NCI-H69 (cell line): ENCODE data around the gene P4HB.
A peak's percentile ranks its signal among the peaks of the same experiment; 100 is the strongest.

Experiments
- DNase-seq: peaks from one replicate; lab custom pipeline; 2025; lab: John Stamatoyannopoulos, UW

Gene P4HB

DNA sequence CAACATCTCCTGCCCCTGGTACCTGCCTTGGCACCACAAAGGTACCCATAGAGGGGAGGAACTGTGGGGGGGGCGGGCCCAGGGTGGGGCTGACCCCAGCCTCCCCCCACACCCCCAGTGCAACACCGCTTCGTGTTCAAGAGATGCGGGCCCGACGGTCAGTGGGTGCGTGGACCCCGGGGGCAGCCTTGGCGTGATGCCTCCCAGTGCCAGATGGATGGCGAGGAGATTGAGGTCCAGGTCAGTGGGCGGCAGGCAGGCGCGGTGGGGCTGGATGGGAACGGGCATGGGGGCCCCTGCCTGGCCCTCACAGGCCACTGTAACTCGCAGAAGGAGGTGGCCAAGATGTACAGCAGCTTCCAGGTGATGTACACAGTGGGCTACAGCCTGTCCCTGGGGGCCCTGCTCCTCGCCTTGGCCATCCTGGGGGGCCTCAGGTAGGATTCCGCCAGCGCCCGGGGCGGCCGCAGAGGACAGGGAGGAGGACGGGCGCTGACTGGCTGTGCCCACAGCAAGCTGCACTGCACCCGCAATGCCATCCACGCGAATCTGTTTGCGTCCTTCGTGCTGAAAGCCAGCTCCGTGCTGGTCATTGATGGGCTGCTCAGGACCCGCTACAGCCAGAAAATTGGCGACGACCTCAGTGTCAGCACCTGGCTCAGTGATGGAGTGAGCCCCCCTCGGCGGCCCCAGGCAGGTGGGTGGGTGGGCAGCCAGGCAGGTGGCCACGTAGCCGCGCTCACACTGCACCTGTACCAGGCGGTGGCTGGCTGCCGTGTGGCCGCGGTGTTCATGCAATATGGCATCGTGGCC is 49.2 kb downstream of the P4HB start:
- no peak for DNase-seq

DNA sequence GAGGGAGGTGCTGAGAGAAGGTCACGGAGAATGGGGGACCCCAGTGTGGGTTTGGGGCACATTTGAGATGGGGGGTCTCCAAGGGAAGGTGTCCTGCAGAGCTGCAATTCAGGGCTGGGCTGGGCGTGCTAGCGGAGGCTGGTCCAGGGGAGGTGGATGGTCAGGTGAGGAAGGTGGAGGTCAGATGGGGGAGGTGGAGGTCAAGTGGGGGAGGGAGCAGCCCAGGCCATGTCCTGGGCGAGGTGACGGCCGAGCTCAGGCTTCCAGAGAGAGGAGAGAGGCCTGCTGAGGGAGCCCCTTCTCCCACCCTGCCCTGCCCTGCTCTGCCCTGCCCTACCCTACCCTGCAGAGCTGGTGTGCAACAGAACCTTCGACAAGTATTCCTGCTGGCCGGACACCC is 49.9 kb downstream of the P4HB start:
- DNase-seq, result no peak

DNA sequence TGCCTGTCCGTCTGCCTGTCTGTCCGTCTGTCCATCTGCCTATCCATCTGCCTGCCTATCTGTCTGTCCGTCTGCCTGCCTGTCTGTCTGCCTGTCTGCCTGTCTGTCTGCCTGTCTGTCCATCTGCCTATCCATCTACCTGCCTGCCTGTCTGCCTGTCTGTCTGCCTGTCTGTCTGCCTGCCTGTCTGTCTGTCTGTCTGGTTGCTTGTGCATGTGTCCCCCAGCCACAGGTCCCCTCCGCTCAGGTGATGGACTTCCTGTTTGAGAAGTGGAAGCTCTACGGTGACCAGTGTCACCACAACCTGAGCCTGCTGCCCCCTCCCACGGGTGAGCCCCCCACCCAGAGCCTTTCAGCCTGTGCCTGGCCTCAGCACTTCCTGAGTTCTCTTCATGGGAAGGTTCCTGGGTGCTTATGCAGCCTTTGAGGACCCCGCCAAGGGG is 50.8 kb downstream of the P4HB start:
- no peak for DNase-seq

DNA sequence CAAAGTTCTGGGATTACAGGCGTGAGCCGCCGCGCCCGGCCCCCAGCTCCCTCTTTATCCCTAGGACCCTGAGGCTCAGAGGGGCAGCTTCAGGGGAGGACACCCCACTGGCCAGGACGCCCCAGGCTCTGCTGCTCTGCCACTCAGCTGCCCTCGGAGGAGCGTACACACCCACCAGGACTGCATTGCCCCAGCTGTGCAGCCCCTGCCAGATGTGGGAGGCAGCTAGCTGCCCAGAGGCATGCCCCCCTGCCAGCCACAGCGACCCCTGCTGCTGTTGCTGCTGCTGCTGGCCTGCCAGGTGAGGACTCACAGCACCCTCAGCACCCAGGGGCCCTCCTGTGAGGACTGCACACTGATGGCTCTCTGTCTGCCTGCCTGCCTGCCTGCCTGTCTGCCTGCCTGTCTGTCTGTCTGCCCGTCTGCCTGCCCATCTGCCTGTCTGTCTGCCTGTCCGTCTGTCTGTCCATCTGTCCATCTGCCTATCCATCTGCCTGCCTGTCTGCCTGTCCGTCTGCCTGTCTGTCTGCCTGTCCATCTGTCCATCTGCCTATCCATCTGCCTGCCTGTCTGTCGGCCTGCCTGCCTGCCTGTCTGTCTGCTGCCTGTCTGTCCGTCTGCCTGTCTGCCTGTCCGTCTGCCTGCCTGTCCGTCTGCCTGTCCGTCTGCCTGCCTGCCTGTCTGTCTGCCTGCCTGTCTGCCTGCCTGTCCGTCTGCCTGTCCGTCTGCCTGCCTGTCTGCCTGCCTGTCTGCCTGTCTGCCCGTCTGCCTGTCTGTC is 51.4 kb downstream of the P4HB start:
- DNase-seq, result peak; percentile 38

DNA sequence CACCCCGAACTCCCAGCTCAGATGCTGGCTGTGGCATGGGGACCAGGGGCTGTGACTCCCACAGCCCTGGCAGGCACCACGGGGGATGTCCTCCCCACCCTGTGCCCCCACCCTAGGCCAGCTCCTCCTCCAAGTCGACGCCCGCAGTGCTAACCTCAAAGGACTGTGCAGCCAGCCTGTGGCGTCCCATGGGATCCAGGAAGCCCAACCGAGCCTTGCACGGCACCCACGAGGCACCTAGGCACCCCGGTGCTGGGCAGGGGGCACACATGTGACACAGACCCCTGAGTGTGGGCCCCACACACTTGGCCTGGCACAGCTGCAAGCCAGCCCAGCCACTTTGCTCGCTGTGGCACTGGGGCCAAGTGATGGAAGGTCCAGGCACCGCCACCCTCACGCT is 52.5 kb downstream of the P4HB start:
- peak; percentile 26 for DNase-seq

DNA sequence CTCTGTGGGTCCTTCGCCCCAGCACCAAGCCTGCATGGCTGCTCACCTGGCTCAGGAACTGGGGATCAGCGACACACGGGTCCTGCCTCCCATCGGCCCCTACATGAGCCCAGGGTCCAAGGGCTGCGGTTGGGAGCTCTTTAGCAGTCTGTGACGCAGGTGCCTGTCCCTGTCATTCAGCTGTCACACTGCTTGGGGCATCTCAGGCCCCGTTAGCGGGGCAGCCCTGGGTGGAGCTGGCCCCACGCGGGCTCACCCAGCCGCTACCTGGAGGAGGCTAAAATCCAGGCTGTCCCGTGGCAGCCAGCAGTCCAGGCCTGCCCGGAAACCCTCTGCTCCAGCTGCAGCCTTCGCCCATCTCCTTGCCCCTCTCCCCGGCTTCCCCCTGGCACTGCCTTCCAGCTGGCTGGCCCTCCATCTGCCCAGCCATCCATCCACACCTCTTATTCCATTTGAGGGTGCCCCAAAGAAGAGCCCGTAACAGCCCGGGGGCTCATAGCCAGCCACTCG is 53.1 kb downstream of the P4HB start:
- DNase-seq, result no peak

DNA sequence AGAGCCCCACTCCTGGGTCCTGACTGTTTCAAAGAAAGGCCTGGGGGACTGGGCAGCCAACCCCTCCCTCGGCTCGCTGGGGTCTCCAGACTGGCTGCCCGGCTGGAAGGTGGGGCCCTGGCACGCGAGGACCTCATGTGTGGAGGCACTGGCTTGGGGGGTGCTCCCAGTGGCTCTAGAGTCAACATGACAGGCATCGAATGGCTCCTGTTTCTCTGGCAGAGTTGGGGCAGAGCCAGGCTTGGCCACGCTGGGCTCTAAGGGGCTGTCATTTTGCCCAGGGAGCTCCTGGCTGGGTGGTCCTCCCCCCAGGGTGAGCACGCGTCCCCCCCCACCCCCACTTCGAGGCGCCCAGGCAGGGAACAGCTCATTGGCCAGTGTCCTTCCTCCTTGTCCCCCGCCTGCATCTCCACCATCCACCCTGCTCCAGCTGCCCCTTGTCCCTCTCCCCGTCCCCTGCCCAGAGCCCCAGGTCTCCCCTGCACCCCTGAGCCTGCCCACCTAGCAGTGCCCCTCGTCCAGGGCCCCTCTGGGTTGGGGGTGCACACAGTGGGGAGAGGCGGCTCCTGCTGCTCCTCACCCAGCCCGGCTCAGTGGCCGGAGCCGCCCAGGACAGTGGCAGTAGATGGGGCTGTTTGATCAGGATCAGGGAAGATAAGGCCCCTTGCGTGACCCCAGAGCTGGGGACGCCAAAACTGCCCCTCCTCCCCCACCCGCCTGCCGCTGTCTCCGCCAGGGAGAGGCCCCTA is 53.7 kb downstream of the P4HB start:
- DNase-seq, result no peak

DNA sequence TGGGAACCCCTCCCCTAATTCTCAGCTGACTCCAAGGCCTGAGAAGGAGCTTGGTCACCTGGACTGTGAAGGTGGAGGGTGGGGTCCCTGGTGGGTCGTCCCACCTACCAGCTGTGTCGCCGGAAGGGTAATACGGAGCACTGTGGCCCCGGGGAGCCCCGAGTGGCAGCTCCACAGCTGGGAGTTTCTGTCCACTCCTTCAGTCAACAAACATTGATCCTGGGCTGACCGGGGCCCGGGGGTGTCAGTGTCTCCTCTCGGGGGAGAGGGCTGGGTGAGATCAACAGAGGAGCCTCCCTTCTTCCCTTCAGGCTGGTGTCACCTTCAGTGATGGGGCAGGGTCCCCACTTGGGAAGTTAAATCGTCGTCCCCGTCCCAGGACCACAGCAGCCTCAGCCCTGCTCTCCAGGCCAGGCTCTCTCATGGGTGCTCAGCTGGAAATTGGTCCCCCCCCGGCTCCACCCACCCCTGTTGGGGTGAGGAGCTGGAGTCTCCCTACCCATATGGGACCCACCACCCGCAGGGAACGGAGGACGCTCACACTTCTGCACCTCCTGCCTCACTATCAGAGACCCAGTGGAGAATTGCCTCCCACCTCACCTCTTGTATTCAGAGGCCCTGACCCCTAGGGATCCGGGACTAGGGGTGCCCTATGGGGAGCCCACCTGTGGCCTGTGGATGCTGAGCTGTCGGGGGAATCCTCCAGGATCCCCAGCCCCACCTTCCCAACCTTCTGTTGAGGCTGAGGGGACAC is 54.5 kb downstream of the P4HB start:
- no peak for DNase-seq

DNA sequence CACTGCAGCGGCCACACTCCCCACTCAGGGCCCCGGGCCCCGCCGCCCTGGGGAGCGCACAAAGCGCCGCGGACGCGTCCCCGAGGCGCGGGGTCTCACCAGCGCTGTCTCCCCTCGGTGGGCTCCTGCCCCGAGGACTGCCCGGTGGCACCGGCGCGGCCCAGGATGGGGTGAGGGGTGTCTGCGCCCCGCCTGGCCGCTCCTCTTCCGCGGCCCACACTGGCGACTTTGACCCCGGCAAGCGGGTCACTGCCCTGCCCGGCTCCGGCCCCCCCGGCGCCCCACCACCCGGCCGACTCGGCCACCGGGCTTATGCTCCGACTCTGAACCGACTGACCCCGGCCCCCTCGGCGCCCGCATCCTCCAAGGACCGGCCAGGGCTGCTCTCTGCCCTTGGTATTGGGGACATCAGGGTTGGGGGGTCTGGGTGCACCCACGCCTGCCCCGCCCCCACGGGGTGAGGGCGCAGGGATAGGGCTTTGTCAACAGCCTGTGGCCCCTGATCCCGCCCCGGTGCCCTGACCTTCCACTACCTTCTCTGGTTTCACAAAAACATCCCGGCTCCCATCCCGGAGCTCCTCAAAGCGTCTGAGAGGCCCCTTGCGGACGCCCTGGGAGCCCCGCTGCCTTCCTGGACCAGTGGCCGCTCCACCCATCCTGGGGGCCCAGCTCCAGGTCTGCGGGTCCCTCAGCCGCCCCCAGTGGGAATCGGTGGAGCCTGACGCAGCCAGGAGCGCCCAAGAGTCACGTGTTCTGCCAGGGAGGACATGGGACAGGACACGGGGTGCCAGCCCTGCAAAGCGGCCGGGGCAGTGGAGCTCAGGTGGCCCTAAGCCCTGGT is 55.6 kb downstream of the P4HB start:
- no peak for DNase-seq

DNA sequence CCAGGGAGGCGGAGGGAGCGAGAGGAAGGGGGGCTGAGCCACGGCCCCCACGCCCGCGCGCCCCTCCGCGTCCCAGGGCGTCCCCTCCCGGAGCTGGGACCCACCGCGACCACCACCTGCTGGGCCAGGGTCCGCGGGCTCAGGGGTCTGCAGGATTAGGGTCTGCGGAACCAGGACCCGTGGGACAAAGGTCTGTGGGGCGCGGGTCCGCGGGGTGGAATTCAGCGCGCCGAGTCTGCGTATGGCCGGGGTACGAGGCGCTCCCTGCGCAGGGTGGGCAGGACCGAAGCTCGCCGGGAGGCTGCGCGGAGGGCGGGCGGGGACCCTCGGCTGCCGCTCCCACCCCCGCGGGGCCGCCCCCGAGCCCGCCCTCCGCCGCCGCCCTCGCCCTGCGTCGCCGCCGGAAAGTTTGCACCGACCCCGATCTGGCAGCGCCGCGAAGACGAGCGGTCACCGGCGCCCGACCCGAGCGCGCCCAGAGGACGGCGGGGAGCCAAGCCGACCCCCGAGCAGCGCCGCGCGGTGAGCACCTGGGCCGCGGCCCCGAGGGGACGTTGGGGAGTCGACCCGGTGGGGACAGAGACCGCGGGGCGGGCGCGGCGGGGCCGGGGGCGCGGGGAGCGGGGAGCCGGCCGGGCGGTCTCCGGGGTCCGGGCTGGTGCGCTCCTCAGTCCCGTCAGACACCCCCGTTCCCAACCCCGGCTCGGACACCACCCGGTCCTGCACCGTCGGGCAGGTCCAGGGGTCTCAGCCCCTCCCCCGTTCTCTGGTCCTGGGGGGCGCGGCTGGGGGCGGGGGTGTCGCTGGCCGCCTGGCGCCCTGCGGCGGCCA is 56.4 kb downstream of the P4HB start, which contains the start of gene GCGR:
GCGR (plus strand) TSS at position 423 of the 831 bp plus-strand sequence. CDS start 4,869 bp downstream, outside the sequence.
- no peak for DNase-seq

DNA sequence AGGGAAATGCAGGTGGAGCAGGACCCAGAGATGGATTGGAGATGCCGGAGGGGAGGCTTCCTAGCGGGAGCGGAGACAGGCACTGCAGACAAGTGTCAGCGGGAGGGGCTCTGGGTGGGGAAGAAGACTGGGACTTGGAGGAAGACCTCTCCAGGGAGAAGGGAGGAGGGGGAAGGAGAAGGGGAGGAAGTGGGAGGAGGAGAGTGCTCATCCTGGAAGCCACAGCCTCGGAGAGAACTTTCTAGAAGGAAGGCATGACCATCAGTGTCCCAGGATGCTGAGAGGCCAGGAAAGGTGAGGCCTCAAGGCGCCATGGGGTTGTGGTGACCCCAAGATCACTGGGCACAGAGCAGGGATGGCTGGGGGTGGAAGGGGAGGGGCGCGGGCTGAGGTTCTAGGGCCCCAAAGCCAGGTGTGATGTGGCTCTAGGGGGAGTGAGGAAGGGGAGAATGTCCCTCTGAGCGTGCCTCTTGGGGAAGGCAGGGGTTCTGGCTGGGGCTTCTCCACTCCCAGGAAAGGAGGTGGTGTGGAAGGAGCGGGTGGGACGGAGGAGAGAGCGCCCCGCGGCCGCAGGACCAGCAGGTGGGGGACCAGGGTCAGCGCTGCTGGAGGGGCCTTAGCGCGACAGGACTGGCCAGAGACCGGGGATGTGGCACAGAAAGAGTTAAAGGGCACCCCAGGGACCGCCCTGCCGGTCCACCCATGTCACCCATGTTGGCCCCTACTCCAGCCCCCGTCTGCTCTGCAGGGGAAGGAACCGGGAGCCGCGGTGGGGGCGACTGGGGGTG is 57.3 kb downstream of the P4HB start:
- DNase-seq, result no peak

DNA sequence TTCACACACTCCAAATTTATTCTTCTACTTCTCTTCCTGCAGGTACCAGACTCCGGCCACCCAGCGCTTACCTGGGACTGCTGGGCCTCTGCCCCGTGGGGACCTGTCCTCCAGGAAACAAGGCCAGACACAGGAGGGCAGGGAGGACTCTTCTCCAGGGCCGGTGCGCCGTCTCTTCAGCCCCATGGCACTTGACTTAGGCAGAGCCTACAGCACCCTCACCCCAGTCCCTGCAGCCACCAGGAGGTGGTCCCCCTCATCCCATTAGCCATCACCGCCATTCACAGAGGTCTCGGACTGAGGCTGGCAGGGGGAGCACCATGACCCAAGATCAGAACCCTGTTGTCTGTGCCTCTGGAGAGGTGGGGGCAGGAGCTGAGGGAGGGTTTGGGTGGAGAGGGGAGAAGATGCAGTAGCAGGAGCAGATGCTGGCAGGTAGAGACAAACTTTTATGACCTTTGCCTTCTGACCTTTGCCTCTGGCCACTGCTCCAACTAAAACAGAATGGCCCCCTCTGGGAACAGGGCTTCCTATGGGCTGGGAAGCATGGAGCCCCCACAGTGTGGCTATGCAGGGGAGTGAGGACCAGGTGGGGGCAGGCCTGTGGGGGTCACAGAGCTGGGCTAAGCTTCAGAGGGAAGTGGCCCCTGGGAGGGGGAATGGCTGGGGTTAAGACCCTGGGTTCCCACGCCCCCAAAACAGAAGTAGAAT is 58.1 kb downstream of the P4HB start:
- DNase-seq, result no peak

DNA sequence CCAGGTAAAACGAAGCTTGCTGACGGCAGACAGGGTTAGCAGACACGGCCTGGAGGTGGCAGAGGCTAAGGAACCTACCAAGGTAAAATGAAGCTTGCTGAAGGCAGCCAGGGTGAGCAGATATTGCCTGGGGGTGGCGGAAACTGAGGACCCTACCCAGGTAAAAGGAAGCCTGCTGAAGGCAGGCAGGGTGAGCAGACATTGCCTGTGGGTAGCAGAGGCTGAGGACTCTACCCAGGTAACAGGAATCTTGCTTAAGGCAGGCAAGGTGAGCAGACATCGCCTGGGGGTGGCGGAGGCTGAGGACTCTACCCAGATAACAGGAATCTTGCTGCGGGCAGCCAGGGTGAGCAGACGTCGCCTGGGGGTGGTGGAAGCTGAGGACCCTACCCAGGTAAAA is 59.0 kb downstream of the P4HB start:
- DNase-seq, result no peak

DNA sequence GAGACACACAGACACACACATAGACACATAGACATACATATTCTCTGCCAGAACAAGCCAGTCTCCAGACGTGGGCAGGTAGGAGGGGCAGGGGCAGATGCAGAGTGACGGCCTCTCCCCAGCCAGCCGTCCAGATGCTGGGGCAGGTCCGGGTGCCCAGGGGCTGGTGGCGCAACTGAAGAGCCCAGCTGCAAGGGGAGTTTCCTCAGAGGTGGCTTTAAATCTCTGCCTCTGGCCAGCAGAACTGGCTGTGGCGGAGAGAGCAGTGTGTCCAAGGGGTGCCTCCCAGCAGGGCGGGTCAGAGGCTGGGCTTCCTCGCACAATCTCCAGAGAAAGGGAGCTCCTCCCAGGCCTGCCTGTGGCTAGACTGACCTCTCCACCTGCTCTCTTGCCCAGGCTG is 65.8 kb downstream of the P4HB start:
- DNase-seq, result peak; percentile 56

DNA sequence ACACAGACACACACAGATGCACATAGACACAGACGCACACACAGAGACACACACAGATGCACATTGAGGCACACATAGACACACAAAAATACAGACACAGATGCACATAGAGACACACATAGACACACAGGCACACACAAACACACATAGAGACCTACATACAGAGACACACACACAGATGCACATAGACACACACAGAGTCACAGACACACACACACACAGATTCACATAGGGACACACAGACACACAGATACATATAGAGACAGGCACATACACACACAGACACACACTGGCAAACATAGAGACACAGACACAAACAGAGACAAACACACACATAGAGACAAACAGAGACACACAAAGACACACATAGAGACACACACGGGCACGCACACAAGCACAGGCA is 66.3 kb downstream of the P4HB start:
- DNase-seq, result no peak
